OCI-LY1 (cell line): Measurements from ENCODE around the gene DHX9.

Source experiments
- H2AFZ ChIP-seq: fragments of 200-600 bp; sonication (generic), shearing (Covaris generic); 2 replicates; pipeline ENCODE4 v1.6.0; 2014; ENCODE audit warnings: antibody characterized with exemption, mild to moderate bottlenecking, low read length
- H3F3A ChIP-seq: fragments of 200-600 bp; sonication (generic), shearing (Covaris generic); 2 replicates; pipeline ENCODE4 v1.6.0; 2014; ENCODE audit warnings: mild to moderate bottlenecking, antibody characterized with exemption, low read length, moderate library complexity; ENCODE audit not compliant: insufficient read depth
- H3K27ac ChIP-seq: fragments of 200-600 bp; sonication (generic); 2 replicates; pipeline ENCODE4 v1.5.1; 2014; ENCODE audit warnings: low read length, mixed run types, mild to moderate bottlenecking, low read depth; ENCODE audit not compliant: poor library complexity, severe bottlenecking
- H3K27me3 ChIP-seq: fragments of 200-600 bp; sonication (generic); 2 replicates; pipeline ENCODE4 v1.6.0; 2014; ENCODE audit warnings: antibody characterized with exemption, mild to moderate bottlenecking, low read length, moderate library complexity; ENCODE audit not compliant: insufficient read depth
- H3K36me3 ChIP-seq: fragments of 200-600 bp; sonication (generic); 2 replicates; pipeline ENCODE4 v1.6.1; 2014; ENCODE audit warnings: mild to moderate bottlenecking, antibody characterized with exemption, low read length, moderate library complexity, mixed read lengths; ENCODE audit not compliant: insufficient read depth
- H3K4me1 ChIP-seq: fragments of 200-600 bp; sonication (generic); 2 replicates; pipeline ENCODE4 v1.5.1; 2014; ENCODE audit warnings: mild to moderate bottlenecking, low read length, moderate library complexity; ENCODE audit not compliant: insufficient read depth, severe bottlenecking
- H3K4me2 ChIP-seq: fragments of 200-600 bp; sonication (generic), shearing (Covaris generic); 2 replicates; pipeline ENCODE4 v1.6.1; 2014; ENCODE audit warnings: low read length
- H3K4me3 ChIP-seq: fragments of 200-600 bp; sonication (generic); 2 replicates; pipeline ENCODE4 v1.5.1; 2014; ENCODE audit warnings: low read length, low read depth, mild to moderate bottlenecking, mixed read lengths; ENCODE audit not compliant: poor library complexity, severe bottlenecking
- H3K79me2 ChIP-seq: fragments of 200-600 bp; shearing (Covaris generic); 2 replicates; pipeline ENCODE4 v1.6.1; 2016; ENCODE audit warnings: mixed run types, low read length, mixed read lengths; ENCODE audit not compliant: insufficient read depth
- H3K9ac ChIP-seq: fragments of 200-600 bp; sonication (generic), shearing (Covaris generic); 2 replicates; pipeline ENCODE4 v1.6.1; 2014; ENCODE audit warnings: mild to moderate bottlenecking, low read length, mixed read lengths
- H3K9me2 ChIP-seq: fragments of 200-600 bp; sonication (generic), shearing (Covaris generic); 2 replicates; pipeline ENCODE4 v1.6.1; 2014; ENCODE audit warnings: low read depth, mild to moderate bottlenecking, low read length, mixed read lengths
- H3K9me3 ChIP-seq: fragments of 200-600 bp; shearing (Covaris generic); 2 replicates; pipeline ENCODE4 v1.6.1; 2014; ENCODE audit warnings: low read length, mixed read lengths
- H4K20me1 ChIP-seq: fragments of 200-600 bp; sonication (generic), shearing (Covaris generic); 2 replicates; pipeline ENCODE4 v1.6.0; 2016; ENCODE audit warnings: mild to moderate bottlenecking, low read length; ENCODE audit not compliant: insufficient read depth
- CTCF ChIP-seq: fragments of 200-600 bp; sonication (generic), shearing (Covaris generic); IDR thresholded peaks from 2 replicates; pipeline ENCODE4 v1.5.1; 2017; ENCODE audit warnings: mild to moderate bottlenecking, antibody characterized with exemption, low read length, moderate library complexity, mixed read lengths
- EZH2 ChIP-seq: fragments of 200-600 bp; sonication (generic), shearing (Covaris generic); IDR thresholded peaks from 2 replicates; pipeline ENCODE4 v1.8.0; 2017; ENCODE audit warnings: borderline replicate concordance, mixed run types, mild to moderate bottlenecking, antibody characterized with exemption, low read length, moderate library complexity, mixed read lengths

Gene DHX9

GRCh38 chr1:182875889-182876288, 36.7 kb downstream of the DHX9 start:
- H3K27ac ChIP-seq = no peak overlapping the region
- no peak overlapping the region for H2AFZ ChIP-seq
- no peaks in the 10 kb centered on the region for H3F3A ChIP-seq
- no peaks in the 10 kb centered on the region for H3K79me2 ChIP-seq
- H3K9me2 ChIP-seq = no peaks in the 10 kb centered on the region
- H3K9ac ChIP-seq = no peak overlapping the region
- TF ChIP-seq EZH2 (no peak), CTCF (no peak)
- no peaks in the 10 kb centered on the region for H3K27me3 ChIP-seq
- no peaks in the 10 kb centered on the region for H4K20me1 ChIP-seq
- H3K9me3 ChIP-seq = no peaks in the 10 kb centered on the region
- peaks cover 100% of the 10 kb centered on the region for H3K36me3 ChIP-seq
- H3K4me2 ChIP-seq = no peak overlapping the region
- H3K4me1 ChIP-seq = no peaks in the 10 kb centered on the region
- no peak overlapping the region for H3K4me3 ChIP-seq

- Histone ChIP-seq H3K4me1 (no peaks in the 10 kb centered on the region), H3K27me3 (no peaks in the 10 kb centered on the region), H3K4me2 (no peak overlapping the region), H4K20me1 (no peaks in the 10 kb centered on the region; the same call in 1 of the 2 replicates), H3K9ac (no peak overlapping the region), H2AFZ (no peak overlapping the region), H3K9me2 (no peaks in the 10 kb centered on the region), H3F3A (no peaks in the 10 kb centered on the region), H3K4me3 (no peak overlapping the region), H3K27ac (no peak overlapping the region), H3K79me2 (no peaks in the 10 kb centered on the region), H3K36me3 (peaks cover 100% of the 10 kb centered on the region), H3K9me3 (no peaks in the 10 kb centered on the region)
- TF ChIP-seq EZH2 (no peak), CTCF (no peak)
These were observed 38.2 kb downstream of the DHX9 start for GRCh38 chr1:182877331-182877730.

GRCh38 chr1:182877842-182878241, 38.7 kb downstream of the DHX9 start:
- Histone ChIP-seq H3K36me3 (peaks cover 100% of the 10 kb centered on the region), H3K4me3 (no peak overlapping the region), H3K79me2 (no peaks in the 10 kb centered on the region), H3F3A (no peaks in the 10 kb centered on the region), H3K27ac (no peak overlapping the region), H3K9me3 (no peaks in the 10 kb centered on the region), H4K20me1 (no peaks in the 10 kb centered on the region; the same call in 1 of the 2 replicates), H3K4me2 (no peak overlapping the region), H3K27me3 (no peaks in the 10 kb centered on the region), H2AFZ (no peak overlapping the region), H3K9ac (no peak overlapping the region), H3K4me1 (no peaks in the 10 kb centered on the region), H3K9me2 (no peaks in the 10 kb centered on the region)
- TF ChIP-seq EZH2 (no peak), CTCF (no peak)
